Effector memory CD4-positive, alpha-beta T cell (primary cell): ENCODE measurements around the gene VSIG10L2.

ENCODE experiments used
- DNase-seq, 3 donors: peaks; one replicate each; pipeline ENCODE4 v3.0.0-alpha.2; 2020
- H3K27ac ChIP-seq: 2 replicates; pipeline ENCODE4 v1.7.0; 2013; ENCODE audit warnings: mild to moderate bottlenecking, low read length, moderate library complexity; ENCODE audit not compliant: insufficient read depth, poor library complexity, severe bottlenecking
- H3K27me3 ChIP-seq: replicated peaks from 2 replicates; pipeline ENCODE4 v1.7.0; 2013; ENCODE audit warnings: mild to moderate bottlenecking, low read length; ENCODE audit not compliant: insufficient read depth, control insufficient read depth, poor library complexity, severe bottlenecking
- H3K36me3 ChIP-seq: 2 replicates; pipeline ENCODE4 v1.7.0; 2013; ENCODE audit warnings: mild to moderate bottlenecking, low read length, moderate library complexity; ENCODE audit not compliant: control insufficient read depth, insufficient read depth
- H3K4me1 ChIP-seq: 2 replicates; pipeline ENCODE4 v1.7.0; 2013; ENCODE audit warnings: low read length, mild to moderate bottlenecking; ENCODE audit not compliant: control insufficient read depth, insufficient read depth, poor library complexity, severe bottlenecking
- H3K4me3 ChIP-seq: 2 replicates; pipeline ENCODE4 v1.7.0; 2013; ENCODE audit warnings: low read length, low read depth, mild to moderate bottlenecking; ENCODE audit not compliant: insufficient read depth, poor library complexity, severe bottlenecking
- H3K9me3 ChIP-seq: 2 replicates; pipeline ENCODE4 v1.7.0; 2013; ENCODE audit warnings: mild to moderate bottlenecking, low read length, moderate library complexity; ENCODE audit not compliant: control insufficient read depth

Gene VSIG10L2

GRCh38 chr11:125999234-125999880, 53.5 kb downstream of the VSIG10L2 start:
- Histone ChIP-seq H3K9me3 (no peaks in the 10 kb centered on the region), H3K27me3 (no peaks in the 10 kb centered on the region), H3K27ac (no peak overlapping the region), H3K4me3 (no peak overlapping the region), H3K4me1 (no peaks in the 10 kb centered on the region), H3K36me3 (no peaks in the 10 kb centered on the region)
- no peak for DNase-seq

DNA sequence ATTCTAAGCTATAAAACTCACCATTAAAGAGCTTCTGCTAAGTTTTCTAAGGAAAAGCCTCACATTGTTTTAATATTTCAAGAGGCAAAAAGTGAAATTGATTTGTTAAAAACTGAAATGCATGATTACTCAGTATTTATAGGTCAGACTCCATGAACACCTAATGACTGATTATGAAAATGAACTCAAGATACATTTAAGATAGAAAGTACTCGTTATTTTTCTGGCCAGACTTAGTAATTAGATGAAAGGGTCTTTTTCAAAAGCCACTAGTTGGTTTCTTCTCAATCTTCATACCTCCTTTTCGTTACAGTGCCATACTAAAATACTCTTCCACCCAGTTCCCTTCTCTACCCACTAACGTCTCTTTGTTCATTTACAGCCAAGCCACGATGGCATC, 56.3 kb downstream of the VSIG10L2 start:
- H3K27ac ChIP-seq: no peak overlapping the region
- no peak for DNase-seq
- no peaks in the 10 kb centered on the region for H3K27me3 ChIP-seq
- no peaks in the 10 kb centered on the region for H3K36me3 ChIP-seq
- no peaks in the 10 kb centered on the region for H3K4me1 ChIP-seq
- no peaks in the 10 kb centered on the region for H3K9me3 ChIP-seq
- H3K4me3 ChIP-seq: no peak overlapping the region
